GM18861 (cell line): ENCODE data around the gene ZBTB3.
A peak's percentile ranks its signal among the peaks of the same experiment; 100 is the strongest.
"Not testable (repeated sequence)": the region's sequence is repeated elsewhere in the genome, so short reads cannot be mapped to it uniquely, and the experiment has no call there.

Experiments used
- ATAC-seq: cut with Tn5 transposase; IDR thresholded peaks from one replicate; pipeline ENCODE4 v1.9.1; 2021; ENCODE audit not compliant: unreplicated experiment

The ZBTB3 gene

GRCh38 chr11:62757846-62758788 lies 4.2 kb upstream of the ZBTB3 start:
- no peak for ATAC-seq

- ATAC-seq, result no peak
Measured at GRCh38 chr11:62755086-62755615, 1.2 kb upstream of the ZBTB3 start.

- ATAC-seq, result no peak
Measured at GRCh38 chr11:62752994-62753735, 795 bp downstream of the ZBTB3 start.

- ATAC-seq, result no peak
Measured at GRCh38 chr11:62752177-62752785, 1.7 kb downstream of the ZBTB3 start.

DNA sequence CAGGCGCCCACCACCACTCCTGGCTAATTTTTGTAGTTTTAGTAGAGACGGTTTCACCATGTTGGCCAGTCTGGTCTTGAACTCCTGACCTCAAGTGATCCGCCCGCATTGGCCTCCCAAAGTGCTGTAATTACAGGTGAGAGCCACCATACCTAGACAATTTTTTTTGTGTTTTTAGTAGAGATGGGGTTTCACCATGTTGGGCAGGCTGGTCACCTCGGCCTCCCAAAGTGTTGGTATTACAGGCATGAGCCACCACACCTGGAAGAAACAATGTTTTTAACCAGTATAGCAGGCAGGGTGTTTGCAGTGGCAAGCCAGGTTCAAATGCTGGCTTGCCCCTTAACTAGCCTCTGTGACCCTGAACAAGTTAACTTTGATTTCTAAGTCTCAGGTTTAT lies 4.0 kb downstream of the ZBTB3 start:
- ATAC-seq, result not testable (repeated sequence)

- no peak for ATAC-seq
Measured at GRCh38 chr11:62747475-62748160, 6.3 kb downstream of the ZBTB3 start.

GRCh38 chr11:62737196-62737595 lies 16.8 kb downstream of the ZBTB3 start:
- no peak for ATAC-seq

- ATAC-seq, result no peak
Measured at GRCh38 chr11:62732830-62733229, 21.1 kb downstream of the ZBTB3 start.

DNA sequence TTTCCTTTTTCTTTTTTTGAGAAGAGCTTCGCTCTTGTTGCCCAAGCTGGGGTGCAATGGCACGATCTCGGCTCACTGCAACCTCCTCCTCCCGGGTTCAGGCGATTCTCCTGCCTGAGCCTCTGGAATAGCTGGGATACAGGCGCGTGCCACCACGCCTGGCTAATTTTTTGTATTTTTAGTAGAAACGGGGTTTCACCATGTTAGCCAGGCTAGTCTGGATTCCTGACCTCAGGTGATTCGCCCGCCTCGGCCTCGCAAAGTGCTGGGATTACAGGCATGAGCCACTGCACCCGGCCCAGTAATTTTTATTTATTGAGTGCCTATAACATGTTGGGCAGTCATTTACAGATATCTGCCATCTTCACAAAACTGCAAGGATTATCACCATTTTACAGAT lies 23.9 kb downstream of the ZBTB3 start:
- not testable (repeated sequence) for ATAC-seq

DNA sequence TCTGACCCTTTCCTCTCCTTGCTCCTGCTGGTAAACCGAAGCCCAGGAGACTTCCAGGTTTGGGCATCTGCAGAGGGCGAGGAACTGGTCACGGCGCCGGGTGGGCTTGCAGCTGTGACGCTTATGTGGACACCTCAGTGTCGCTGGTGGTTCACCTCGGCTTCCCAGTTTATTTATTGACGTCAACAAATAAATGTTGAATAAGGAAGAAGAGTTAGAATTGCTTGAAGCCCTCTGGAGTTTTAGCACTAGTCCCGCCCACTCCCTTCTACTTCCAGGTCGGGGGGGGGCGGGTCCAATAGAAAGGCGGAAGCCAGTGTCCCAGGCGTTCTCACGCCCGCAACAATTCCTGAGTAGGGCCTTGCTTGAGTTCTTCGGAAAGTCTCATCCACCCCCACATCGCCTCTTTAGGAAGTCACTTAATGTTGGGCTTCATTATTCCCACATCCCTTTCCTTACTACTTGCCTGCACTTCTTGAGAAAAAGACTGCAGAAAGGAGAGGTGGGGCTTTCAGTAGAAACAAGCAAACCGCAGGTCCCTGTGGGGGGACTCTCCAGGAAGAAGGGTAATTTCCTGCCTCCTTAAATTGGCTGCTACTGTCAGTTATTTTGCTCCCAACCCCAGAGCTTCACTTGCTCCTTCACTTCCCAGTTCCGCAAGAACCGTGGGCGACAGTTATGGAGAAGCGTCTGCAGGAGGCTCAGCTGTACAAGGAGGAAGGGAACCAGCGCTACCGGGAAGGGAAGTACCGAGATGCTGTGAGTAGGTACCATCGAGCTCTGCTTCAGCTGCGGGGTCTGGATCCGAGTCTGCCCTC lies 25.6 kb downstream of the ZBTB3 start, which contains the start of gene TTC9C:
Gene TTC9C, plus strand, starts transcription at position 316 of the 818 bp plus-strand sequence. Its CDS starts 363 bp downstream, at position 679.
- ATAC-seq, result peak; percentile 18

GRCh38 chr11:62727872-62728170 lies 26.1 kb downstream of the ZBTB3 start:
- ATAC-seq, result peak; percentile 38

- ATAC-seq, result peak; percentile 76
Measured at GRCh38 chr11:62727165-62727871, 26.6 kb downstream of the ZBTB3 start, which contains the start of gene HNRNPUL2. HNRNPUL2 (minus strand) TSS chr11:62727457; CDS start chr11:62727156, 301 bp downstream.

- ATAC-seq, result no peak
Measured at GRCh38 chr11:62726915-62727164, 27.1 kb downstream of the ZBTB3 start.

DNA sequence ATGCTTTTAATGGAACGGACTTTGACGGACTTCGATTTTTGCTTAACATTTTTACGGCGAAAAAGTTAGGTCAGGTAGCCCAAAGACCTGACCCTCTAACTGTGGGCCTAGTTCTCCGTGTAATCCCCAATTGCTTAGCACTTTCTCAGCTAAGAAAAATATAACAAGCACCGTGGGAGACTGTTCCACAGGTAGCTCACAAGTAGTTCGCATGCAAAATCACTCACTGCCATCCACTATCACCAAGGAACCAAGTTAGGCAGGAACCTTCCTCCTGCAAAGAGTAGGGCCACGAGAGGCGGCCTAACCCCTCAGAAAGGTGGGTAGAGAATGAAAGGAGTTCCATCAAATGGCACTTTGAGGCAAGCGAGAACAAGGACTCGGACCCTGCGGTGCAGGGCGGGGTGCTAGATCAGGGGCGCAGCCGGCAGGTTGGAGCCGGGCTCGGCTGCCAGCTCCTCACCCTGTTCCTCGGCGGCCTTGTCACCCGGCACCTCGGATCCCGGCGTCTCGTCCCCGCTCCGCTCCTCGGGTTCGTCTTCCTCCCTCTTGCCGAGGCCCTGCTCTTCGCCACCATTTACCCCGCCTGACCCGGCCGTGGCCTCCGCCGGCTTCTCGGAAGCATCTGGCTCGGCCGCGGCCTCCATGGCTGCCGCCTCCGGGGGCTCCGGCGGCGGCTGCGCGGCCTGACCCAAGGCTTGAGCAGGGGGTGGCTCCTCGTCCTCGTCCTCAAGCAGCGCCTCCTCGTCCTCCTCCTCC lies 27.6 kb downstream of the ZBTB3 start:
- no peak for ATAC-seq

- no peak for ATAC-seq
Measured at GRCh38 chr11:62725646-62726045, 28.3 kb downstream of the ZBTB3 start.

GRCh38 chr11:62724171-62724570 lies 29.8 kb downstream of the ZBTB3 start:
- no peak for ATAC-seq

DNA sequence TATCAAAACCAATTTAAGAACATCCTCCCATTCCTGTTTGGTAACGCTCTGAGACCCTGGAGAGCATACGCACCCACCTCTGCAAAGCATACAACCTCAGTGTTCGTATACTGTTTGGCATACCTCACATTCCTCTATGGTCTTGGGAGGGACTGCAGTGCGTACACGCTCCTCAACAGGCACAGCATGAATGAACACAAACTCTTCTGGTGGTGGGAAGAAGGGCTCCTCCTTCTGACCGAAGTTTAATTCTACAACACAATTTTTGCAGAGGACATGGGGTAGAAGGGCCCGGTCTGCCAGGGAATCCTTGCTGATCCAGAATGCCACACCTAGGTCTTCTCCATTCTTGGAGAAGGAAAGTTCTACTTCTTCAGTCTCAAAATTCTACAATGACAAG lies 32.0 kb downstream of the ZBTB3 start:
- ATAC-seq, result no peak

DNA sequence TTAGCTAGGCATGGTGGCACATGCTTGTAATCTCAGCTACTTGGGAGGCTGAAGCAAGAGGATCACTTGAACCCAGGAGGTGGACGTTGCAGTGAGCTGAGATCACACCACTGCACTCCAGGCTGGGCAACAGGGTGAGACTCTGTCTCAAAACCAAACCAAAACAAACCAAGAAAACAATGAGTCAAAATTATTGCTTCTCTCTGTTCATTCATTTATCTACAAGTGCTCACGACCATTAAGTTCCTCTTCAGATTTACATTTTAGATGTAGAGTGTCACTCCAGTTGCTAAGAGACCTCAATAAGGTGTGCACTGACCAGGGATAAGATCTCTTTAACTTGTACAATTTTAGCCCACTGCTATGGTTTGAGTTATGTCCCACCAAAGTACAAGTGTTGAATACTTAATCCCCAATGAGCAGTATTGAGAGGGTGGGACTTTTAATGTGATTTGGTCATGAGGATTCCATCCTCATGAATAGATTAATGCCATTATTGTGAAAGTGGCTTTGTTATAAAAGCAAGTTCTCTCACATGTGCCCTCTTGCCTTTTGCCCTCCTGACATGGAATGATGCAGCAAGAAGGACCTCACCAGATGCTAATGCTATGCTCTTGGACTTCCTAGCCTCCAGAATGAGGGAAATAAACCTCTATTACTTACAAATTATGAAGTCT lies 34.5 kb downstream of the ZBTB3 start:
- ATAC-seq, result no peak
